AG09319 (cell line): ENCODE measurements around the gene CHMP4B.

Source experiments
- DNase-seq: peaks from one replicate; pipeline ENCODE4 v3.0.0-alpha.2; 2010; ENCODE audit warnings: low read depth; ENCODE audit errors: extremely low read depth
- CTCF ChIP-seq: IDR thresholded peaks from 2 replicates; pipeline ENCODE4 v1.5.1; 2011; ENCODE audit warnings: low read depth, mild to moderate bottlenecking, inconsistent platforms, low read length, moderate library complexity

The CHMP4B gene

GRCh38 chr20:33770005-33770404, 41.1 kb upstream of the CHMP4B start:
- DNase-seq = no peak
- no peak for TF ChIP-seq CTCF

- TF ChIP-seq CTCF = no peak
- DNase-seq = no peak
These were observed 39.2 kb upstream of the CHMP4B start for GRCh38 chr20:33771938-33772337.

- DNase-seq = no peak
- TF ChIP-seq CTCF = no peak
These were observed 38.7 kb upstream of the CHMP4B start for GRCh38 chr20:33772439-33772838.

- no peak for DNase-seq
- no peak for TF ChIP-seq CTCF
These were observed 37.6 kb upstream of the CHMP4B start for GRCh38 chr20:33773412-33774089.

- no peak for TF ChIP-seq CTCF
- DNase-seq = no peak
These were observed 33.3 kb upstream of the CHMP4B start for GRCh38 chr20:33777816-33778215.

GRCh38 chr20:33781133-33781532, 30.0 kb upstream of the CHMP4B start:
- no peak for DNase-seq
- TF ChIP-seq CTCF = no peak

GRCh38 chr20:33781945-33782344, 29.2 kb upstream of the CHMP4B start:
- no peak for TF ChIP-seq CTCF
- DNase-seq = no peak
